Activated CD4-positive, alpha-beta T cell treated with anti-CD3 and anti-CD28 coated beads, Interleukin-2, amount 50 U/mL, for 4 hours (primary cell): Measurements from ENCODE around the gene SRSF3.
"Not testable (repeated sequence)": the region's sequence is repeated elsewhere in the genome, so short reads cannot be mapped to it uniquely, and the experiment has no call there.

ENCODE experiments used
- DNase-seq, 2 experiments: peaks; one replicate each; pipeline ENCODE4 v3.0.0-alpha.2; 2020

The SRSF3 gene

GRCh38 chr6:36576578-36576977, 17.6 kb upstream of the SRSF3 start:
- no peak for DNase-seq

GRCh38 chr6:36577301-36577700, 16.9 kb upstream of the SRSF3 start:
- no peak for DNase-seq

- no peak for DNase-seq
Measured at GRCh38 chr6:36578030-36578429, 16.1 kb upstream of the SRSF3 start.

GRCh38 chr6:36578431-36578830, 15.7 kb upstream of the SRSF3 start:
- no peak for DNase-seq

GRCh38 chr6:36580184-36580526, 14.0 kb upstream of the SRSF3 start:
- DNase-seq: no peak

GRCh38 chr6:36581716-36582115, 12.4 kb upstream of the SRSF3 start:
- no peak for DNase-seq

GRCh38 chr6:36586606-36587005, 7.6 kb upstream of the SRSF3 start:
- no peak for DNase-seq

- DNase-seq: not testable (repeated sequence)
Measured at GRCh38 chr6:36589025-36589400, 5.1 kb upstream of the SRSF3 start.

GRCh38 chr6:36590237-36590636, 3.9 kb upstream of the SRSF3 start:
- no peak for DNase-seq

GRCh38 chr6:36592221-36592655, 1.9 kb upstream of the SRSF3 start:
- no peak for DNase-seq

GRCh38 chr6:36593569-36594028, 563 bp upstream of the SRSF3 start:
- peak in 1 of 2 experiments; percentile 16 for DNase-seq

- DNase-seq: no peak
Measured at GRCh38 chr6:36594816-36595643, 868 bp downstream of the SRSF3 start.

- DNase-seq: no peak
Measured at GRCh38 chr6:36596356-36596755, 2.2 kb downstream of the SRSF3 start.

- DNase-seq: no peak
Measured at GRCh38 chr6:36597775-36598174, 3.6 kb downstream of the SRSF3 start.

- DNase-seq: no peak
Measured at GRCh38 chr6:36598326-36598725, 4.2 kb downstream of the SRSF3 start.

GRCh38 chr6:36598739-36599318, 4.7 kb downstream of the SRSF3 start:
- no peak for DNase-seq

- DNase-seq: peak; percentile 46 to 48
Measured at GRCh38 chr6:36599791-36600209, 5.6 kb downstream of the SRSF3 start.

- no peak for DNase-seq
Measured at GRCh38 chr6:36600564-36601146, 6.5 kb downstream of the SRSF3 start.

- not testable (repeated sequence) for DNase-seq
Measured at GRCh38 chr6:36601818-36602217, 7.7 kb downstream of the SRSF3 start.

- DNase-seq: no peak
Measured at GRCh38 chr6:36603222-36604089, 9.3 kb downstream of the SRSF3 start.

- DNase-seq: no peak
Measured at GRCh38 chr6:36604090-36605060, 10.2 kb downstream of the SRSF3 start.

GRCh38 chr6:36605143-36605542, 11.0 kb downstream of the SRSF3 start:
- no peak for DNase-seq
